ENCODE data around the gene YRDC.
A peak's percentile ranks its signal among the peaks of the same experiment; 100 is the strongest.

Gene YRDC

DNA sequence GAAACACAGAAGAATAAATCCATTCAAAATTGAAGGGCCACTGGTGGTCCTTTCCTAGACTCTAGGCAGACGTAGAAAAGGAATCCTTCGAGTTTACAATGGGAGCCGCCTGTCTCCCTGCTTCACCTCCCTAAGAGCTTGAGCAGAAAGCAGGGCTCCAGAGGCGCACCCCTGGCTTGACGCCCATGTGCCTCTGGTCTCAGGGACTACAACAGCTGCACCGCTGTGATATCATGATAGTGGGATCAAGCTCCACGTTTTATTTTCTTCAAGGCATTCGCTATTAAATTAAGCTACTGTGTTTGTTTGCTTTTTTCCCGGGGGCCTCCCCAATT lies 821 bp downstream of the YRDC start:
- DNase-seq (ENCODE audit: low spot score): no peak
- TF ChIP-seq, protein P1, sequence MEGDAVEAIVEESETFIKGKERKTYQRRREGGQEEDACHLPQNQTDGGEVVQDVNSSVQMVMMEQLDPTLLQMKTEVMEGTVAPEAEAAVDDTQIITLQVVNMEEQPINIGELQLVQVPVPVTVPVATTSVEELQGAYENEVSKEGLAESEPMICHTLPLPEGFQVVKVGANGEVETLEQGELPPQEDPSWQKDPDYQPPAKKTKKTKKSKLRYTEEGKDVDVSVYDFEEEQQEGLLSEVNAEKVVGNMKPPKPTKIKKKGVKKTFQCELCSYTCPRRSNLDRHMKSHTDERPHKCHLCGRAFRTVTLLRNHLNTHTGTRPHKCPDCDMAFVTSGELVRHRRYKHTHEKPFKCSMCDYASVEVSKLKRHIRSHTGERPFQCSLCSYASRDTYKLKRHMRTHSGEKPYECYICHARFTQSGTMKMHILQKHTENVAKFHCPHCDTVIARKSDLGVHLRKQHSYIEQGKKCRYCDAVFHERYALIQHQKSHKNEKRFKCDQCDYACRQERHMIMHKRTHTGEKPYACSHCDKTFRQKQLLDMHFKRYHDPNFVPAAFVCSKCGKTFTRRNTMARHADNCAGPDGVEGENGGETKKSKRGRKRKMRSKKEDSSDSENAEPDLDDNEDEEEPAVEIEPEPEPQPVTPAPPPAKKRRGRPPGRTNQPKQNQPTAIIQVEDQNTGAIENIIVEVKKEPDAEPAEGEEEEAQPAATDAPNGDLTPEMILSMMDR (IDR thresholded peaks at IDR 0.05; ENCODE audit: extremely low read depth, missing control alignments): no peak

DNA sequence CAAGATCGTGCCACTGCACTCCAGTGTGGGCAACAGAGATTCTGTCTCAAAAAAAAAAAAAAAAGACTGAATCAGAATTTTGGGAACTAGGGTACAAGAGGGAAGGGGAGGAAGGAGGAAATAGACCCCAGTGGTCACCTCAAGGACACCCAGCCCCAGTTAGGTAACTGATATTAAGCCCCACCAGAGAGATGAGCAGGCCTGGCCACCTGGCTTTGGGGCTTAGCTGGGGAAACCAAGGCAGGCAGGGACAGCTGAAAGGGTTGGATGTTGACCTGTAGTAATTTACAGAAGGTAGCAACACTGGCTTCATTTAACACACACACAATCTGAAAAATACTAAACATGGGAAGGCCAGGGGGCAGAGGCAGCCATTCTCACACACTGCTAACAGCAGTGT lies 5.6 kb downstream of the YRDC start:
- TF ChIP-seq, protein P1 (IDR thresholded peaks at IDR 0.05; ENCODE audit: extremely low read depth, missing control alignments): no peak
- no peak for DNase-seq (ENCODE audit: low spot score)

DNA sequence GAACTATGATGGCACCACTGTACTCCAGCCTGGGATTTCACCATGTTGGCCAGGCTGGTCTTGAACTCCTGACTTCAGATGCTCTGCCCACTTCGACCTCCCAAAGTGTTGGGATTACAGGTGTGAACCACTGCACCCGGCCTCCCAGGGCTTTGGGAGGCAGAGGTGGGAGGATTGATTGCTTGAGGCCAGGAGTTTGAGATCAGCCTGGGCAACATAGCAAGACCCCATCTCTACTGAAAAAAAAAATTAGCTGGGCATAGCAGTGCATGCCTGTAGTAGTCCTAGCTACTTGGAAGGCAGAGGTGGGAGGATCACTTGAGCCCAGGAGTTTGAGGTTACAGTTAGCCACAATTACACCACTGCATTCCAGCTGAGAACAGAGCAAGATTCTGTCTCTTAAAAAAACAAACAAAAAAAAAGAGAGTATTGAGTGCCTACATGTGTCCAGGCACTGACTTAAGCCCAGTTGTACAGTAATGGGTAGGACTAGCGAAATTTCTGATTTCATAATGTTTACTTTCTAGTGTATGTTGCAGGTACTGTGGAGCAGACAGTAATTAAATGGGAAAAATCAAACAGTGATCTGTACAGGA lies 10.2 kb downstream of the YRDC start:
- no peak for DNase-seq (ENCODE audit: low spot score)
- TF ChIP-seq, protein P1 (IDR thresholded peaks at IDR 0.05; ENCODE audit: extremely low read depth, missing control alignments): no peak

DNA sequence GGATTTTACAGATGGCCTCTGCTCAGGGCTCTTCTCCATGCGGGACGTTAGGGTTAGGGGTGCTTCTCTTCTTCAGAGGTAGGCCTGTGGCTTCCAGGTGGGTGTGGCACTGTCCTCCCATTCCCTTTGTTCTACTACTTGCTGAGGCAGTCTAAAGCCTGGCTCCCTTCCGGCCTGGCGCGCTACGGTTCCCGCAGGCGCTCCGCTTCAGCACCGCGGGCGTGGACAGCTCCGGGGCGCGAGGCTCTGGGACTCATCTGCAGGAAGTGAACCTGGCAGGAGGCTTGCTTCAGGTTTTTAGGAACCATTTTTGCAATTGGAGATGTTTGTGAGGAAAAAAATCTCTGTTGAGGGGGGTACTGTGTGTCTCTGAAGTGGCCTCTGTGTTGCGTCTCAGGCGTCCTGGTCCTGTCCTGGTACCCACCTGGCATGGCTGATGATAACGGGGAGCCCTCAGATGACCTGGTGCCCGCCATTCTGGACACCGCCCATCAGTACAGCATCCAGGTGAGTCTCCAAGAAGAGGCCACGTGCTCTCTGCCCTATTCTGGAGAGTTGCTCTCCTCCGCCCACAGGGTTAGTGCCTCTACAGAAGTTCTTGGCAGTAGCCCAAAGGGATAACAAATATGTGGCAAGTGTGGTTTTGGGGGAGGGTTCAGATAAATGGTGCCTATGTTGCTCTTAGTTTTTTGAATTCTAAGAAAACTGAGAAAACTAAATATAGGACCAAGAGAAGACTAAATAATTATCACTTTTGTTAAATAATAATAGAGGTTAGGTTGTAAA lies 12.5 kb downstream of the YRDC start:
- TF ChIP-seq, protein P1 (IDR thresholded peaks at IDR 0.05; ENCODE audit: extremely low read depth, missing control alignments): no peak
- peak; percentile 76 for DNase-seq (ENCODE audit: low spot score)

DNA sequence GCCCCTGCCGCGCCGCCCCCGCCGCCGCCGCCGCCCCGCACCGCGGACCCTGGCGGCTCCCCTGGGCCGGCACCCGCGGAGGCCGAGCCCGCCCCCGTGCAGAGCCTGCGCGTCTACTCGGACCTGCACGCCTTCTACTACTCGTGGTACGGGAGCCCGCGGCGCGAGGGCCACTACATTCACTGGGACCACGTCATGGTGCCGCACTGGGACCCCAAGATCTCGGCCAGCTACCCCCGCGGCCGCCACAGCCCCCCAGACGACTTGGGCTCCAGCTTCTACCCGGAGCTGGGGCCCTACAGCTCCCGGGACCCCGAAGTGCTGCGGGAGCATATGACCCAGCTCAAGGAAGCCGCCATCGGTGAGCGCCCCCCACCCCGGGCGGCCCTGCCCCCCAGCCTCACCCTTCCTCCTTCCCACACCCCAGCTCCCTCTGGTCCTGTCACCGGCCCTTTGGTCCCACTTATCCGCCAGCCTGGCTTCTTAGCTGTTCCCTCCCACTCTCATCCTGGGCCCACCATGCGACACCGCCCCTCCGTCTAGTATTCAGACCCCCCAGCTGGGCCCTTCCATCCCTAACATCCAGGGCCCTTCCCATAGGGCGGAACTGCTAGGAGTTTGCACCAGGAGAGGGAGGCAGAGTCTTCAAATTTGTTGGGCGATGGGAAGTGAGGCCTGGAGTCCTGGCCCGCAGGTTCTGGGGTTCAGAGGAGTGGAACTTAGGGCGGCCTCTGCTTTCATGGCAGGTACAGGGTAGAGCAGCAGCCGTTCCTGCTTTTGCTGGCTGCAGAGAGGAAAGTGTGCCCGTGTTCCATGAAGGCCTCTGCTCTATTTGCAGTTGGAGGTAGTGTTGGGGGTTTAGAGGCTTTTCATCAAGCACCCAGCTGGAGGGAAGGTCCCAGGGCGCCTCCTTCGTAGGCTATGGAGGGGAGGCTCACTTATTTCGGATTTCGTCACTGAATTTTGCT lies 13.4 kb downstream of the YRDC start:
- peak; percentile 40 for DNase-seq (ENCODE audit: low spot score)
- TF ChIP-seq, protein P1 (IDR thresholded peaks at IDR 0.05; ENCODE audit: extremely low read depth, missing control alignments): no peak

DNA sequence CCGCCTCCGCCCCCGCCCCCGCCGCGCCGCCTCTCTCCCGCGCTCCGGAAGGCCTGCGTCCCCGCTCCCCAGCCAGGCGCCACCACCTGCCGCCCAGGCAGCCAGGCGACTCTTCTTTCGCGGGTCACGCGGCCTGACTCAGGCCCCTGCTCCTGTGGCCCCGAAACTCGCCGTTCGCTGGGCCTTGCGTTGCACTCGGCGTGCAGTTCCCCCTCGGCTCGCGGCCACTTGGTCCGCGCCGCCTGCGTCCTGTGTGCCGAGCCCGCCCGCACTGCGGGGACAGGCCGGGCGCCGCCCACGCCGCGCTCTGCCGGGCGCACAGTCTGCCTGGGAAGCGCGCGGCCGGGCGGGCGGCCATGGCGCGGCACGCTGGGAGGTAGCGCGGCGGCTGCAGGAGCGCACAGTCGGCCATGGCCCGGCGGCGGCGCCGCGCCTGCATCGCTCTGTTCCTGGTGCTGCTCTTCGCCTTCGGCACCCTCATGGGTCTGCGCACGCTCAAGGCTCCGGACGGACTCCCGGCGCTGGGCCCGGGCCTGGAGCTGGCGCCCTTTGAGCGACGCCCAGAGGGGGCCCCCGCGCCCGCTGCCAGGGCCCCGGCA lies 14.1 kb downstream of the YRDC start, which contains the start of gene MANEAL:
MANEAL (plus strand) TSS at position 75 of the 599 bp plus-strand sequence; CDS start at position 411, 336 bp downstream.
- peak; percentile 88 for DNase-seq (ENCODE audit: low spot score)
- TF ChIP-seq, protein P1 (IDR thresholded peaks at IDR 0.05; ENCODE audit: extremely low read depth, missing control alignments): no peak

Measured in GM20000 (cell line).